Measurements from ENCODE around the gene TMEM53.

GRCh38 chr1:44664730-44665370 lies 9.4 kb downstream of the TMEM53 start:
- TF ChIP-seq CTCF (IDR thresholded peaks at IDR 0.05), result no peak
- no peak for TF ChIP-seq MAX (CRISPR knock-in tag; IDR thresholded peaks at IDR 0.05)
- no peak for TF ChIP-seq ZNF317 (CRISPR knock-in tag; IDR thresholded peaks at IDR 0.05; ENCODE audit: borderline replicate concordance, low read depth)
- TF ChIP-seq ATF2 (CRISPR knock-in tag; IDR thresholded peaks at IDR 0.05; ENCODE audit: borderline replicate concordance, low read depth), result no peak
- TF ChIP-seq MYBL2 (CRISPR knock-in tag; IDR thresholded peaks at IDR 0.05), result no peak
- no peak for TF ChIP-seq FOXP4 (CRISPR knock-in tag; IDR thresholded peaks at IDR 0.05)
- no peak for TF ChIP-seq ATF6 (CRISPR knock-in tag; IDR thresholded peaks at IDR 0.05)
